ENCODE measurements around the gene SPG11.
A peak's percentile ranks its signal among the peaks of the same experiment; 100 is the strongest.

The SPG11 gene

DNA sequence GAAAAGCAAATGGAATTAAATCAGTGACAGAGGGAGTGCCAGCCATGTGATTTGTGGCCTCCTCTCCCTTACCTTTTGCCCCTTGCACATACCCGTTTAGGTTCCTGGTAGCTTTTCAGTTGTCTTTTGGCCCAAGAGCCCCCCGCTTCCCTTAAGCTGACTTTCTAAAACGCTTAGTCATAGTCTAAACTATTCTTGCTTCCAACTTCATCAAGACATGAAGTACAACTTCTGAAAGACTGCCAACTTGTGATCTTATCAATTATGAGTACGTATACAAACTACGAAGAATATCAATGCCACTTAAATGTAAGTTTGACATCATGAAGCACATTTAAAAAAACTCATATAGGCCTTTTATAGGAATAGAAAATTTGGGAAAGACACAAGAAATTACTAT, 64.6 kb downstream of the SPG11 start:
- no peak for ATAC-seq
- Mint-ChIP-seq H3K27ac (peak overlapping the region; percentile 59), H3K36me3 (peaks cover 48% of the 10 kb centered on the region), H3K27me3 (no peaks in the 10 kb centered on the region), H3K4me3 (no peak overlapping the region), H3K9me3 (no peaks in the 10 kb centered on the region), H3K4me1 (no peaks in the 10 kb centered on the region)

DNA sequence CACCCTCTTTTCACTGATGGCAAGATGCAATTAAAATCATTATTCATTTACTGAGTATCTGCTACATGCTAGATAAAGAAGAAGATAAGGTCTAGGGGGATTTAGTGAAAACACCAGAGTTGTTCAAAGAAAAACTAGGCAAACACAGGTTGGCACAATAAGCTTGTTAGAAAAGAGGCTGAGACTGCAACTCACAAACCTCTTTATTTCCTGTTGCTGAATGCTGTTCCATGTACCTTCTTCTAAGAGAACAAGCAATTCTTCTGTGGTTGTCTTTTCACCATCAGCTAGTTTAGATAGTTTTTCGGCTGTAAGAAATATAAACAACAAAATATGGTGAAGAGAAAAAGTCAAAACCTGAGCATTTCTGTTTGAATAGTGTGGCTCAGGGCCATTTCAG, 65.4 kb downstream of the SPG11 start:
- no peaks in the 10 kb centered on the region for H3K27me3 Mint-ChIP-seq
- H3K27ac Mint-ChIP-seq = peak overlapping the region; percentile 59
- ATAC-seq = no peak
- H3K4me1 Mint-ChIP-seq = no peaks in the 10 kb centered on the region
- H3K36me3 Mint-ChIP-seq = peaks cover 41% of the 10 kb centered on the region
- no peak overlapping the region for H3K4me3 Mint-ChIP-seq
- H3K9me3 Mint-ChIP-seq = no peaks in the 10 kb centered on the region

DNA sequence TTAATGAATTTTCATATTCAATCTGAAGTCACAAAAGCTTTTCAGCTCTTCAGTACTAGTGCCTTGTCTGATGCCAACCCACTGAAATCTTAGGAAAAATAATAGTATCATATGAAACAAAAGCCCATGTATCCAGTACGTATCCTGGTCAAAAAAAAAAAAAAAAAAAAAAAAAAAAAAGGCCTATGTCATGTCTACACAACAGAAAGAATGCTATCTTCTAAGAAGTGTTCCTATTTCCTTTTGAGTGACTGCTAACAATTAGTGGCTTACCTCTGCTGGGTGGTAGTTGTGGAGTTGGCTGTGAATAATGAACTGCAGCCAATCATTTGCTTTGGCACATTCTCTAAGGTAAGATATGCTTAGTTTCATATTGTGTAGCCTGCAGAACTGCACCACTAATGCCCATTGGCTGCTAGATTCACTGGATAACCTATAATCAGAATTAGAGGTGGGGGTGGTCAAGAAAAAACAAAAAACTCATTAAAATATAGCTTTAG, 66.9 kb downstream of the SPG11 start:
- peaks cover 26% of the 10 kb centered on the region for H3K36me3 Mint-ChIP-seq

DNA sequence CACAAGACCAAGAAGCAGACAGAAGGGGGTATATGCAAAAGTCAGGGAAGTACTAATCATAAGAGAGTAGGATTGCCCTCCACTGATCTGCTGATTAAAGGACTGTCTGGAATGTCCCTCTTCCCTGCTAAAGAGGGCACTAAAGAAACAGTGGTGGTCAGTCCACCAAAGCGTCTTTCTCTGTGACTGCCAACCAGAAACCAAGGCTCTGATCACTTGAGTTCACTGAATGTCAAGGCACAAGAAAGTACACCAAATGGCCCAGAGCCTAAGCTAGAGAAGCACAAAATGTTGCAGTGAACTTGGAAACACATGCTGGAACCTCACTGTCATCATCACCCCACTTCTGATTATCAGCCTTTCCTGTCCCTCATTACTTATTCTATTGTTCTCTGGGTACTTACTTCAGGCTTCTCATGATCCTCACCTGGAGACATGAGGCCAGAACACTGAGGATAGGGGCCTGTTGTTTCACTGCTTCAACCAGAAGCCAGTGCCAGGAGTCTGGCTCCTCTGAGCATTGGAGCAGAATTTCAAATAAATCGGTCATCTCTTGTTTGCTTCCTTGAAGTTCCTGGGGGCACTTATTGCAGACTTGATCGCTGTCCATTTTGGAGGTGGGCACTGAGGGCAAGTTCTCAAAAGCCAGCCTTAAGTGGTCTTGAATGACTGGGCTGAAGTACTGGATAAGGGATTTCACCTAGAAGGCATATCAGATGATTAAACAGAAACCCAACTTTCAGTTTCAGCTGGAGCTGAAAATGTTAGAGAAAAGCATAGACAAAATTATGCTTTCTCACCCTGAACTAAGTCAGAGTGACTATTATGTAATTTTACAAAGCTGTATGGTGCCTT, 67.6 kb downstream of the SPG11 start:
- H3K4me3 Mint-ChIP-seq = no peak overlapping the region
- H3K9me3 Mint-ChIP-seq = no peaks in the 10 kb centered on the region
- no peaks in the 10 kb centered on the region for H3K27me3 Mint-ChIP-seq
- no peak for ATAC-seq
- H3K27ac Mint-ChIP-seq = peak overlapping the region; percentile 65
- H3K36me3 Mint-ChIP-seq = peaks cover 31% of the 10 kb centered on the region
- no peaks in the 10 kb centered on the region for H3K4me1 Mint-ChIP-seq

More for the DNA sequence above, 66.9 kb downstream of the SPG11 start:
- Mint-ChIP-seq H3K4me1 (no peaks in the 10 kb centered on the region), H3K9me3 (no peaks in the 10 kb centered on the region), H3K4me3 (no peak overlapping the region), H3K27me3 (no peaks in the 10 kb centered on the region), H3K27ac (peak overlapping the region; percentile 65)
- ATAC-seq = no peak

DNA sequence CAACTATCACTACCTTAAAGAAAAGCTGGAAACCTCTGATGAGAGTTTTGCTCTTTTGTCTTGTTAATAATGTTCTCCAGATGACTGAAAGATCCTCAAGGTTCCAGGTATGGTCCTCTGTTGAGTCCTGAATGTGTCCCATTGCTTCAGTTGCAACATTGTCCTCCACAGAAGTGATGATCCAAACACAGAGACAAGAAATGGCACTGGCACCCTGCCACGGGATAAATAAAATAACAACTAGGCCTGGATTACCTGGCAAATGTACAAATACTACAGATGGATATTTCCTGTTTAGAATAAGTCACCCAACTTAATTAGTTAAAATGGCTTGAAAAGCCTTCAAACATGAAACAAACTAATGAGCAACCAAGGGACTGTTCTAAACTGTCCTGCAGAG, 68.2 kb downstream of the SPG11 start:
- Mint-ChIP-seq H3K9me3 (no peaks in the 10 kb centered on the region), H3K4me3 (no peak overlapping the region), H3K27ac (peak overlapping the region; percentile 65), H3K36me3 (peaks cover 37% of the 10 kb centered on the region), H3K27me3 (no peaks in the 10 kb centered on the region), H3K4me1 (no peaks in the 10 kb centered on the region)
- no peak for ATAC-seq

DNA sequence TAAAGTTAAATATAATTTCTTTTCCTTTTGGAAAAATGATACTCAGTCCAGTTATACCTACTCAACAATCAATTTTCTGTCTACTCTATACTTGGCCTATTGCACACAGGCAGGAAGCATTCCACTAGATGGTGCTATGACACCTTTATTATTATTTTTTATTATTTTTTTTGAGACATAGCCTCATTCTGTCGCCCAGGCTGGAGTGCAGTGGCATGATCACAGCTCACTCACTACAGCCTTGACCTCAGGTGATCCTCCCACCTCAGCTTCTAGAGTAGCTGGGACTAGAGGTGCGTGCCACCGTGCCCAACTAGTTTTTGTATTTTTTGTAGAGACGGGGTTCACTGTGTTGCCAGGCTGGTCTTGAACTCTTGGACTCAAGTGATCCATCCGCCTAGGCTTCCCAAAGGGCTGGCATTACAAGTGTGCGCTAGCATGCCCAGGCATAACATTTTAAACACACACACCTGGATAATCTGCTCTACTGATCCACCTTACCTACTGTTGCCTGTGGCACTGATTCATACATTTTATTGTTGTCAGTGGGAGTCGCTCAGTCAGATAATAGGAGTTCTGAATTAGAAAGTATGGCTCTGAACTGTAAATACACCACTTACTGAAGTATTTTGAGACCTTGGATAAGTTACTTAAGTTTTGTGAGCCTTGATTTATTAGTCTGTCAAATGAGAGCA, 70.3 kb downstream of the SPG11 start:
- Mint-ChIP-seq H3K36me3 (peaks cover 31% of the 10 kb centered on the region), H3K4me3 (no peak overlapping the region), H3K27ac (no peak overlapping the region), H3K27me3 (no peaks in the 10 kb centered on the region), H3K9me3 (no peaks in the 10 kb centered on the region), H3K4me1 (no peaks in the 10 kb centered on the region)
- ATAC-seq = peak; percentile 71

DNA sequence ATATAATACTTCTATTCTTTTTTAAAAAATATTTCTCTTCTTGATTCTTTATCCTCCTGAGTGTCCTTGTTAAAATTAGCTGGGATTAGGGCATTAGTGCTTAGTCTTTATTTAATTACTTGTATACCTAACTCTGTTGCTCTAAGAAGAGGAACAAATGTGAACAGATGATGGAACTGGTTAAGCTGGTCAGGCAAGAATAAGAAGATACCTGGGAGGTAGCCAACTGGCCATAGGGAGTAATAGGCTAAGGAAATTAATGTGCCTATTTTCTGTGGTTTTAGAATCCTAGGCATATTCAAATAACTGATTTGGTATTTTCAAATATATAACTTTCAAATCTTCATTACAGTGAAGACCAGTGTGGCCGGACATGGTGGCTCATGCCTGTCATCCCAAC, 72.1 kb downstream of the SPG11 start:
- ATAC-seq = no peak
- Mint-ChIP-seq H3K27me3 (no peaks in the 10 kb centered on the region), H3K27ac (no peak overlapping the region), H3K9me3 (no peaks in the 10 kb centered on the region), H3K36me3 (peaks cover 32% of the 10 kb centered on the region), H3K4me3 (no peak overlapping the region), H3K4me1 (no peaks in the 10 kb centered on the region)

DNA sequence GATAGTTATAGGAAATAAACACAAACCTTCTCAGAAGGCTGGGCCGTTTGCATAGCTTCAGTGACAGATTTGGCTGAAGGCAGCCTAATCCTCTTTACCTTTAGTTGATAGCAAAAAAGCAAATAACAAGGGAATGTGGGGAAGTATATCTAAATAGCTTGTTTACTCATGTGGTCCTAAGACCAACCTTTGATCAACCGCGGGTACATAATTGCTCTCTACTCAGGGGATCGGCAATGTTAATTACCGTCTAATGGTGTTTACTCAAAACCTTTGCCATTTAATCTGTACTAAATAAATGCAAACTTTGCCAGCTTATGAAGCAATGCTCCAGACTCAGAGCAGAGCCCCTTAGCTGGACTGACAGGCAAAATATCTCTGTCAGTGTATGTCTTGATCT, 74.9 kb downstream of the SPG11 start:
- Mint-ChIP-seq H3K4me3 (no peak overlapping the region), H3K27me3 (no peaks in the 10 kb centered on the region), H3K36me3 (peaks cover 38% of the 10 kb centered on the region), H3K4me1 (no peaks in the 10 kb centered on the region), H3K9me3 (no peaks in the 10 kb centered on the region), H3K27ac (no peak overlapping the region)
- no peak for ATAC-seq

DNA sequence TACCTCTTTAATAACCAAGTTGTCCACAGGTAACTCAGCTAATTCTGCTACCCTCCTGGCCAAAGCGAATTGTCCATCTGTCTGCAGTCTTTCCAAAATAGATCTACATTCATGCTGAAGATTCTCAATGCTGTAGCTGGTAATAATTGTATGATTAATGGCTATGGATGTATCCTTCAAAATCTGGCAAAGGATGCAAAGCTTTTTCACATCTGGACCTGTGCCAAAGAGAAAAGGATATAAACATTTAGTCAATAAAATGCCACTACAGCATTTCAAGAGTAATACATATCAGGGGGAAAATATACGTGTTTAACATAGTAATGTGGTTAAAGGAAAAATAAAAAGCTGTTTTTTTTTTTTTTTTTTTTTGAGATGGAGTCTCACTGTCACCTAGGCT, 77.8 kb downstream of the SPG11 start:
- Mint-ChIP-seq H3K27me3 (no peaks in the 10 kb centered on the region), H3K27ac (no peak overlapping the region), H3K9me3 (no peaks in the 10 kb centered on the region), H3K36me3 (peaks cover 55% of the 10 kb centered on the region), H3K4me1 (peaks cover 4% of the 10 kb centered on the region), H3K4me3 (no peak overlapping the region)
- ATAC-seq = no peak

DNA sequence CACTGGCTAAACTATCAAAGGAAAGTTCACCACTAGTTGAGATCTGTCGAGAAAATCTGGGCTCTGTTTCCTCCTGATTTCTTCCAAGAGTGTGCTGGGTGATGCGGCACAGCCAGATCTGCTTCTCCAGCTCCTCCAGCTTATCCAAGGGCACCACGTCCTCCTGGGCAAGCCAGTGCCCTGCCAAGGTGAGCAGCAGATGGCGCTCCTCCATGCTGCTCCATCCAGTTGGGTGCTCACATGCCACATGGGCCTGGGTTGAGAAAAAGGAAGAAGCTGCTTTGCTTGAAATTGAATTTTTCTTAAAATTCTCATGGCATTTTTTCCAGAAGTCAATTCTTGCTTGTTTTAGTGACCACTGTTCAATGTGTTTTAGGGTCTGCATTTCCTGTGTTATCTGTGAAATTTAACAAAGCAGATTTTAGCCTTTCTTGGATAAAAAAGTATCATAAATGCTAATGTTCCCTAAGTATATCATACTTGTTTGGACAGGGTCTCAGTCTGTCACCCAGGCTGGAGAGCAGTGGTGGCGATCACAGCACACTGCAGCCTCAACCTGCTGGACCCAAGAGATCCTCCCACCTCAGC, 79.2 kb downstream of the SPG11 start:
- ATAC-seq = peak; percentile 85
- Mint-ChIP-seq H3K27ac (no peak overlapping the region), H3K4me3 (no peak overlapping the region), H3K36me3 (peaks cover 50% of the 10 kb centered on the region), H3K4me1 (peaks cover 6% of the 10 kb centered on the region), H3K9me3 (no peaks in the 10 kb centered on the region), H3K27me3 (no peaks in the 10 kb centered on the region)

DNA sequence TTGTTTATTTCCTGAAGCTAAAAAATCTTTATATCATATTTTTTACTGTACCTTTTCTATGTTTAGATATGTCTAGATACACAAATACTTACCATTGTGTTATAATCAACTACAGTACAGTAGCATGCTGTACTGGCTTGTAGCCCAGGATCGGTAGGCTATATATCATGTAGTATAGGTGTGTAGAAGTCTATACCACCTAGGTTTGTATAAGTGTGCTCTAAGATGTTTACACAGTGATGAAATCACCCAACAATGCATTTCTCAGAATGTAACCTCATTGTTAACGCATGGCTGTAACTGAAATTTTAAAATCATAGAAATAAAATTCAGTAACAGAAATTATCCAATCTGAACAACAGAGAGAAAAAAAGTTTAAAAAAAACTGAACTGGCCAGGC, 83.4 kb downstream of the SPG11 start:
- Mint-ChIP-seq H3K27ac (no peak overlapping the region), H3K4me3 (no peak overlapping the region), H3K4me1 (peaks cover 6% of the 10 kb centered on the region), H3K27me3 (no peaks in the 10 kb centered on the region), H3K36me3 (peaks cover 39% of the 10 kb centered on the region), H3K9me3 (no peaks in the 10 kb centered on the region)
- no peak for ATAC-seq

DNA sequence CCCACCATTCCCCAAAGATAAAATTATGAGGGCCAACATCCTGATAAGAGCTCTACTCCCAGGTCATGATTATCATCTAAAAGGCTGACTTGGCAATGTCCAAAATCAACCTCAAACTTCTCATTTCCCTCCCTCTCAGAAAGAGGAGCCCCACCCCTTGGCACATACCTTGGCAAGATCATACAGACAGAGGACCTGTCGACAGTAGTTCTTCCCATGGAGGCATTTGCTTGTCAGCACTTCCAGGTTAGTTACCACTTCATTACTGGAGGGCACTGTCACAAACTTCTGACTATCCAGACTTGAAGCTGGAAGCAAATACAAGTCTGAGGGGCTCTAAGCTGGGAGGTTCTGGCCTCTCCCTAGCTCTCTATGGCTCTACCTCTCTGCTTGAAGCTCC, 88.7 kb downstream of the SPG11 start:
- H3K27me3 Mint-ChIP-seq = no peaks in the 10 kb centered on the region
- no peak overlapping the region for H3K4me3 Mint-ChIP-seq
- peaks cover 13% of the 10 kb centered on the region for H3K36me3 Mint-ChIP-seq
- no peaks in the 10 kb centered on the region for H3K9me3 Mint-ChIP-seq
- ATAC-seq = no peak
- H3K4me1 Mint-ChIP-seq = no peaks in the 10 kb centered on the region
- peak overlapping the region; percentile 35 for H3K27ac Mint-ChIP-seq

DNA sequence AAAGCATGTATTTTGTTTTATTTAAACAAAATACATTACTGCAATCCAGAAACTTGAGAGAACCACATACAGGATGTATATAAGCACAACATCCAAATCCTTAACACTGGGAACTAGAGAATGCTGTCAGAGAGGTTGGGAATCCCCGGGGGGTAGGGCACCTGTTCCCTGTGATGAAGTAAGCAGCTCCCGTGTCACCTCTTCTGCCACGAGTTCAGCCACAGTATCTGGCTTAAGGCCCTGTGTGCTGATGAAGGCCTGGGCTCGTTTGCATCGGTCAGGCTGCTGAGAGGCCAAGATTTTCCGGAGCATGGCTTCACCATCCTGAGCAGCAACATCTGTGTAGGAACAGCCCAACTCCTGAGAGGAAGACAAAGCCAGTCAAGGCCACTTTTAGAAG, 90.1 kb downstream of the SPG11 start:
- Mint-ChIP-seq H3K4me1 (no peaks in the 10 kb centered on the region), H3K27ac (no peak overlapping the region), H3K27me3 (no peaks in the 10 kb centered on the region), H3K4me3 (no peak overlapping the region), H3K36me3 (peaks cover 24% of the 10 kb centered on the region), H3K9me3 (no peaks in the 10 kb centered on the region)
- ATAC-seq = no peak

DNA sequence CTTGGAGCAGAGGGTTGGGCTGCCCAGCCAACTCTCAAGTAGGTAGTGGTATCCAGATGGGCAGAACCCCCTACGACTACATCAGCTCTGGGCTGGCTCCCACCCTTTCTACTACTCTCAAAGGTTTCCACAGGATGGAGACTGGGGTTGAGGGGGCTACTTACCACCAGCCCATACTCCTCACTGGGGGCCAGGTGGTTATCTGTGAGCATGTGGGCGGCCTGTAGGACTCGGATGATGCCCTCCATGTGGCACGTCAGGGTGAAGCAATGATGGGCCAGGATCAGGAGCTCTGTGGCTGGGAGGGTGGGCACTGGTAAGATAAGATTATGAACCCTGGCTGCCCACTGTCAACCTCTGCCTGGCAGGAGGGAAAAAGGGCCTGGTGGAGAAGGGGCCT, 93.1 kb downstream of the SPG11 start:
- no peak for ATAC-seq

DNA sequence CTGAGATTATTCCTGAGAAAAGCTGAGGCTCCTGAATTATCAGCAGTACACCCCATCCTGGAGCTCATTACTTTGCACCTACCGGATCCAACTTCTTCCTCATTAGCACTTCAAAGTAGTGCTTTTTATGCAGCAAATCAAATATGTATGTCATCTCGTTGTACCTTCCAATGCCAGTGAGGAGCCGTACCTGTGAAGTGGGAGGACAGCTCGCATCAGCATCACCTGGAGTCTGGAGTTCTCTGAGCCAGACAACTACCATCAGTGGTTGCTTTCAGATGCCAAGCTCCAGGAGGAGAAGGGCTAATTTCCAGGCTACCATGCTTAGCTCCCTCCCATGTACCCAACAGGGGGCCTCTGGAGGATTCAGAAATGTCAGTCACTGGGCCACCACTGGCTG, 94.1 kb downstream of the SPG11 start:
- H3K27me3 Mint-ChIP-seq = no peaks in the 10 kb centered on the region
- H3K9me3 Mint-ChIP-seq = no peaks in the 10 kb centered on the region
- H3K4me1 Mint-ChIP-seq = no peaks in the 10 kb centered on the region
- H3K36me3 Mint-ChIP-seq = peaks cover 51% of the 10 kb centered on the region
- no peak overlapping the region for H3K27ac Mint-ChIP-seq
- no peak for ATAC-seq
- H3K4me3 Mint-ChIP-seq = no peak overlapping the region

More for the DNA sequence above, 93.1 kb downstream of the SPG11 start:
- no peak overlapping the region for H3K4me3 Mint-ChIP-seq
- H3K36me3 Mint-ChIP-seq = peaks cover 48% of the 10 kb centered on the region
- H3K9me3 Mint-ChIP-seq = no peaks in the 10 kb centered on the region
- no peaks in the 10 kb centered on the region for H3K4me1 Mint-ChIP-seq
- H3K27me3 Mint-ChIP-seq = no peaks in the 10 kb centered on the region
- no peak overlapping the region for H3K27ac Mint-ChIP-seq

Data from stimulated activated memory B cell treated with anti-CD40 and anti-IgM and Interleukin-4, amounts not matched to agents 10 μg/mL and 1 μg/mL and 100 μg/mL, for 72 hours (primary cell).